ENCODE data around the gene PERCC1.
"Not testable (repeated sequence)": the region's sequence is repeated elsewhere in the genome, so short reads cannot be mapped to it uniquely, and the experiment has no call there.

PERCC1 gene

DNA sequence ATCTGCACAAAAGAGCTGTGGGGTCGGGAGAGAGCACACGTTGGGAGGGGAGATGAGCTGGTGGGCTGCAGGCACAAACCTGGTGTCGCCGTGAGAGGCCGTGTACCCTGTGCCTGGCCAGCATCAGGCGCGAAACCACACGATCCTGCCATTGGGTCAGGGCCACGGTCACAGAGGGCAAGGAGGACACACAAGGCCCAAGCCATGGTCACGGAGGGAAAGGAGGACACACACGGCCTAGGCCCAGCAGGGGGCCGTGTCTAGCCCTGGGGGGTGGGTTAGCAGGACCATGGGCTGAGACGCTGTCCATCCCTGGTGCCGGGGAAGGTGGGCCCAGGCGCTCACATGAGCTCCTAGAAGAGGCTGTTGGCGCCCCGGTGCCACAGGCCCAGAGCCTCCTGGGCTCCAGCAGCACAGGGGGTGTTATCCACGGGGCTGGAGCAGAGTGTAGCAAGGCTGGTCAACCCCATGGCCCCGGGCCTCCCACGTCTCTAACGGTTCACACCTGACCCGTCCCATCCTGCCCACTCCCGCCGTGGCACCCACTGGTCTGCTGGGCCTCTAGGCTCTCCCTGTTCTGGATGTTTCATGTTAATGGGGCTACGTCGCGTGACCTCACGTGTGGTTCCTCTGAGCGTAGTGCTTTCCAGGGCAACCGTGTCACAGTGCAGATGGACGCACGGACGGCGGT is 21.0 kb downstream of the PERCC1 start:
- no peak for DNase-seq

DNA sequence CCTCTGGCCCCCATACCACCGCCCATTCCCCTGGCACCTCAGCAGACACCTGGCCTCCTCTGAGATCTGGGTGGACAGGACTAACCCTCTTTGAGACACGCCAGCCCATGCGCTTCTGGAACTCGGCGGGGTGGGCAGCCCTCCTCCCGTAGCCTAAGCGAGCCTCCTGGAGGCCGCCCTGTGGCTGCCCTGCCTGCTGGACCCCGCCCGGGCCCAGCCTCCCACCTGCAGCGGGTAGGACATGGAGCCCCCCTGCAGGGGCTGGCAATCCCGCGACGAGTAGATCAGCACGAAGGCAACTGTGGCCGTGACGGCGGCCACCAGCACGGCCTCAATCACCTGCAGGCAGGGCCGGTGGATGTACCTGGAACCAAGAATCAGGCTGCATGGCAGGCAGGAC is 21.7 kb downstream of the PERCC1 start:
- no peak for DNase-seq

GRCh38 chr16:1453316-1453715 is 22.4 kb downstream of the PERCC1 start:
- no peak for DNase-seq

DNA sequence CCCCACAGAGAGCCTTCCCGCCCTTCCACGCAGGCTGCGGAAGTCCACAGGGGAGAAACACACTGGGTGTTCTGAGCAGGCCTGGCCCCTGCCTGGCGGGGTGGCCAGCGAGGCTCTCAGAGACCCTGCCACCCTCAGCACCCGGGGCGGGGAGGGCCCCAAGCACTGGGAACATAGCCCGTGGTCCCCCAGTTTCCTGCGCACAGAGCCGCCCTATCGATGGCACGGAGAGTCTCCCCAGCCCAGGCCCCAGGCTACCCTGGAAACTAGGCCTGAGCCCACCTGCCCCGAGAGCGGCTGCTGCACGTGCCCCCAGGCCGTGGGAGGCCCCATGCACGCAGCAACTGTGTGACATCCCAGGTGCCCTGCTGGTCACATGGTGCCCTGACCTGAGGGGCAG is 23.7 kb downstream of the PERCC1 start:
- DNase-seq = no peak

- no peak for DNase-seq
Measured at GRCh38 chr16:1455190-1456171, 24.6 kb downstream of the PERCC1 start.

GRCh38 chr16:1456951-1457350 is 26.1 kb downstream of the PERCC1 start:
- DNase-seq = no peak

GRCh38 chr16:1457489-1458245 is 26.8 kb downstream of the PERCC1 start:
- DNase-seq = no peak

- DNase-seq = no peak
Measured at GRCh38 chr16:1458336-1458976, 27.6 kb downstream of the PERCC1 start.

- no peak for DNase-seq
Measured at GRCh38 chr16:1458977-1459341, 28.1 kb downstream of the PERCC1 start.

DNA sequence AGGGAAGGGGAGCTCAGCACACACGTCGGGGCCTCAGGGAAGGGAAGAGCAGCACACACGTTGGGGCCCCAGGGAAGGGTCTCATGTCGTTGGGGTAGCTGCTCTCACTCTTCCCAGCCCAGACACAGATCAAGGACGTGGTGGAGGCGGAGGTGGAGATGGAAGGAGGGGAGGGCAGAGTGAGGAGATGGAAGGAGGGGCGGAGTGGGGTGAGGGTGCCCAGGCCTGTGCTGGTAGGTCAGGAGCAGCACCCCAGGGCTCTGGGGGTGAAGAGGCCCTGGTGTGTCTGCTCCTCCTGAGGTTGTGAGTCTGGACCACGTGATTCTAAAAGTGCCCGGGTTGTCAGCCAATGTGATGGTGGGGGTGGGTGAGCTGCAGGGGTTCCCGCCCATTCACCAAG is 29.1 kb downstream of the PERCC1 start:
- DNase-seq = no peak

- no peak for DNase-seq
Measured at GRCh38 chr16:1460602-1461138, 29.8 kb downstream of the PERCC1 start.

DNA sequence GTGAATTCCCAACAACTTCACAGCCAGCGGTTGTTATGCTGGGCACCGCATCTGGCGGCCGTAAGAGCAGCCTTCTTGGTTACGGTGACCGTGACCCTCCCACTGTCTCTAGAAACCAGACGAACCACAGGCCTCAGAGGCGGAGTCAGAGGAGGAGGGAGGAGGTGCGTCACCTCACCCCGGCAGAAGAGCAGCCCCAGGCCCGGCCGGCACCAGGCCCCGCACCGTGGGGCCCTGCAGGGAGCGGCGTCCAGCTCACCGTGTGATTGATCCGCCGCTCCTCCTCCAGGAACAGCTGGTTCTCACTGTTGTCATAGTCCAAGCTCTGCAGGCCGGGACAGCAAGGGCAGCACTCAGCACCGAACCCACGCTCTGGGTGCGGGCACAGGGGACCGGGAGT is 30.3 kb downstream of the PERCC1 start:
- no peak for DNase-seq

GRCh38 chr16:1464196-1464893 is 33.5 kb downstream of the PERCC1 start:
- DNase-seq = no peak

GRCh38 chr16:1464894-1465566 is 34.2 kb downstream of the PERCC1 start:
- DNase-seq = no peak

DNA sequence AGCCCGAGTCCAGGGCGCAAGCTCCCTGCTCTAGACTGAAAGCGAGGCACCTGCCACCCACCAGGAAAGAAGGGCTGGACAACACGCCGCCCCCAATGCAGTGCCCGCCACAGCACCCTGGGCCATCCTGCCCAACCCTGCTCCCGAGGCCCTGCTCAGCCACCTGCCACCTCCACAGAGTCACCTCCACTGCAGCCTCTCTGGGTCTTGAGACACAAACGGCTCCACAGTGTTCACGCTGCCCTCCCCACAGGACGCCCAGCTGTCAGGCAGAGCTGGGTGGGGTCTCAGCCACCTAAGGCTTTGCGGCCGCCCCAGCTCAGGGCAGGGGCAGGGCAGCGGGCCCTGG is 34.7 kb downstream of the PERCC1 start:
- no peak for DNase-seq

DNA sequence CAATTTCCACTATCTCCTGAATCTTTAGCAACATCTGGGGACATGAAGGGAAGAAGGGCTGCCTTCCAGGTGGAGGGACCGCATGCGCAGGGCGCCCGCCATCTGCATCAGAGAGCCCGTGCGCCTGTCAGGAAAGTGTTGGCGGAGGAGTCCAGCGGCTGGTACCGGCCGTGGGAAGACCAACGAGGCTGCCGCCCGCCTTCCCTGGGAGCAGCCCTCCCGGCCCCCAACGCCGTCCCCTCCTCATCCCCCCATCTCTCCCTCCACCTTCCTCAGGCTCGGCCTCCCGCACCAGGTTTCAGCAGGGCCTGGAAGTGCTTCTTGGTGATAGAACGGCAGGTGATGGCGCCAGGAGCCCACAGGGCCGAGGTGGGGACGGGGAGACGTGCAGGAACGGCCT is 35.2 kb downstream of the PERCC1 start:
- no peak for DNase-seq

- DNase-seq = no peak
Measured at GRCh38 chr16:1466968-1467521, 36.2 kb downstream of the PERCC1 start.

DNA sequence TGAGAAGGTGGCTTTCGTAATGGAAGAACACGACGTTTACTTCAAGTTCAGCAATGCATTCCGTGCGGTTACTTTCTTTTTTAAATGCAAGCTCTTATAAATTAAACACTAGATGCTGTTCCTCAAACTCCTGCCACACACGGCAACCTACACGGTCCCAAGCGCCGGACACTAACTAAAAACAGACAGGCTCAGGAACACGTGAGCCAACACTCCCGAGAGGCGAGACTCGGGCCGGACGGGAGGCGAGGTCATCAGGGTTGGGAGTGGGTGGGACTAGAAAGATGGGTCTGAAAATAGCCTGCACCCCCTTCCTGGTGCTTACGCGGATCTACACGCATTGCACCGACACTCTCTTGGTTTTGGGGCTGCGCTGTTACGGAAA is 37.5 kb downstream of the PERCC1 start:
- no peak for DNase-seq

- not testable (repeated sequence) for DNase-seq
Measured at GRCh38 chr16:1469141-1469540, 38.3 kb downstream of the PERCC1 start.

GRCh38 chr16:1469693-1470201 is 38.9 kb downstream of the PERCC1 start:
- DNase-seq = no peak
